Progenitor cell of endocrine pancreas (in vitro differentiated cells): ENCODE measurements around the gene CCL19. TPM values are rescaled to one million over a fixed set of nuclear protein-coding genes. Genes with fewer than 3 reads are reported as not detected.

ENCODE experiments used
- DNase-seq: peaks from one replicate; pipeline ENCODE4 v3.0.0; 2021; ENCODE audit warnings: low spot score; ENCODE audit not compliant: unreplicated experiment
- H3K27ac Mint-ChIP-seq: 2 replicates; pipeline ENCODE4 v1.8.0; 2021; ENCODE audit warnings: mild to moderate bottlenecking, moderate library complexity, mixed read lengths
- H3K27me3 Mint-ChIP-seq: 2 replicates; pipeline ENCODE4 v1.8.0; 2021; ENCODE audit warnings: mixed read lengths
- H3K36me3 Mint-ChIP-seq: 2 replicates; pipeline ENCODE4 v1.8.0; 2022; ENCODE audit warnings: mixed read lengths; ENCODE audit not compliant: insufficient read depth
- H3K4me1 Mint-ChIP-seq: 2 replicates; pipeline ENCODE4 v1.8.0; 2021; ENCODE audit warnings: low read depth, mixed read lengths
- H3K4me3 Mint-ChIP-seq: 2 replicates; pipeline ENCODE4 v1.8.0; 2021; ENCODE audit warnings: low read depth, mild to moderate bottlenecking, moderate library complexity, mixed read lengths
- H3K9me3 Mint-ChIP-seq: 2 replicates; pipeline ENCODE4 v1.8.0; 2021; ENCODE audit warnings: low read depth, mixed read lengths
- CTCF ChIP-seq: fragments of 200-600 bp; sonication (generic); IDR thresholded peaks from one replicate; pipeline ENCODE4 v1.5.0; 2021; ENCODE audit warnings: antibody characterized with exemption, mild to moderate bottlenecking; ENCODE audit not compliant: unreplicated experiment
- total RNA-seq: library from RNA; stranded (reverse); gene quantifications from 2 replicates; pipeline ENCODE4 v1.2.1, GENCODE V29; 2021

The CCL19 gene
- total RNA-seq, 1 donor from 2014 or later: 0.53 TPM

GRCh38 chr9:34665381-34666250 lies 25.5 kb downstream of the CCL19 start:
- peak; percentile 87 for DNase-seq
- peaks cover 4% of the 10 kb centered on the region for H3K4me1 Mint-ChIP-seq
- H3K27ac Mint-ChIP-seq: peak overlapping the region; percentile 97
- H3K27me3 Mint-ChIP-seq: no peaks in the 10 kb centered on the region
- TF ChIP-seq CTCF: no peak
- peaks cover 7% of the 10 kb centered on the region for H3K36me3 Mint-ChIP-seq
- H3K4me3 Mint-ChIP-seq: peak overlapping the region; percentile 91
- peaks cover 2% of the 10 kb centered on the region for H3K9me3 Mint-ChIP-seq

GRCh38 chr9:34665067-34665380 lies 26.1 kb downstream of the CCL19 start:
- peak overlapping the region; percentile 91 for H3K4me3 Mint-ChIP-seq
- no peak for TF ChIP-seq CTCF
- H3K27ac Mint-ChIP-seq: no peak overlapping the region
- peak; percentile 18 for DNase-seq
- no peaks in the 10 kb centered on the region for H3K27me3 Mint-ChIP-seq
- H3K36me3 Mint-ChIP-seq: peaks cover 7% of the 10 kb centered on the region
- peaks cover 2% of the 10 kb centered on the region for H3K9me3 Mint-ChIP-seq
- H3K4me1 Mint-ChIP-seq: peaks cover 4% of the 10 kb centered on the region

- H3K27ac Mint-ChIP-seq: peak overlapping the region; percentile 90
- H3K27me3 Mint-ChIP-seq: no peaks in the 10 kb centered on the region
- H3K4me3 Mint-ChIP-seq: peak overlapping the region; percentile 91
- TF ChIP-seq CTCF: peak; percentile 78
- peaks cover 4% of the 10 kb centered on the region for H3K36me3 Mint-ChIP-seq
- DNase-seq: peak; percentile 60
- peaks cover 2% of the 10 kb centered on the region for H3K9me3 Mint-ChIP-seq
- H3K4me1 Mint-ChIP-seq: peaks cover 4% of the 10 kb centered on the region
Observed at GRCh38 chr9:34664281-34665066, 26.6 kb downstream of the CCL19 start.

GRCh38 chr9:34663303-34663605 lies 27.8 kb downstream of the CCL19 start:
- Mint-ChIP-seq H3K36me3 (no peaks in the 10 kb centered on the region), H3K9me3 (no peaks in the 10 kb centered on the region), H3K4me3 (no peak overlapping the region), H3K4me1 (peaks cover 4% of the 10 kb centered on the region), H3K27me3 (no peaks in the 10 kb centered on the region), H3K27ac (no peak overlapping the region)
- TF ChIP-seq CTCF: no peak
- DNase-seq: no peak

GRCh38 chr9:34662526-34663302 lies 28.4 kb downstream of the CCL19 start, which contains the start of gene CCL27:
TSS of gene CCL27 (minus strand) at chr9:34662657. CDS start at chr9:34662633, 24 bp downstream.
- no peaks in the 10 kb centered on the region for H3K27me3 Mint-ChIP-seq
- H3K9me3 Mint-ChIP-seq: no peaks in the 10 kb centered on the region
- TF ChIP-seq CTCF: no peak
- no peak for DNase-seq
- no peaks in the 10 kb centered on the region for H3K36me3 Mint-ChIP-seq
- no peak within 1 kb of the TSS for H3K27ac Mint-ChIP-seq
- H3K4me1 Mint-ChIP-seq: peaks cover 4% of the 10 kb centered on the region
- no peak within 1 kb of the TSS for H3K4me3 Mint-ChIP-seq
